Measurements from ENCODE around the gene NPTN.

NPTN gene

DNA sequence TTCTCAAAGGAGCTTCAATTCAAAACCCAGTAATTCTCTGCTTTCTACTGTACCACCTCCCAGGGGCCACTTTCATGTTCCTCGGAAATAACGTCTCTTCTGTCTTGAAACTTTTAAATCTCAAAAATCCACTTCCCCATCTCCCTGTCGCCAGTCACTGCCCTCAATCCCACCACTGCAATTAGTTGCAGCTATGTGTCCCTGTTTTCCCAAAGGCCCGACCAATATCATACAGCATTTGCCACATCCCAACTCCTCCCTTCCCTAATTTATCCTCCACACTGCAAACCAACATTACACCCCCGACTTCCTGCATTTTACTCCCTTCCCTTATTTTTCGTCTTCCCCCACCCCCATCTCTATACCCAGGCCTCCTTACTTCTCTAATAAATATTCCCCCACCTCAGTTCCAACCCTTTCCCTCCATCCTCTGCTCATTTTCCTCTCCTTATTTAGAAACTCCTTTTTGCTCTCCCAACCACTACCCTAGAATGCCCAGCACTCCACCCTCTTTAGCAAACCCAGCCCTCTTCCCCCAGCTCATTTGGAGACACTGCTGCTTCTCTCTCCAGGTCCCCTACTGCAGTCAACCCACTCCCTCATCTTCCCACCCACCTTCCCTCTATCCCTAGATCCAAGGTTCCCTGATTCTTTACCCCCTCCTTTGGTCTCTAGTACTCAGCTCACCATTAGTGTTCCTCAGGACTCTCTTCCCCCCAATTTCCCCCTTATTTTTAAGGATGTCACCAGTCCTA is 1.1 kb downstream of the NPTN start:
- DNase-seq: peak; percentile 1

GRCh38 chr15:73630921-73631362 is 2.2 kb downstream of the NPTN start:
- no peak for DNase-seq

GRCh38 chr15:73629798-73630429 is 3.3 kb downstream of the NPTN start:
- DNase-seq: no peak

DNA sequence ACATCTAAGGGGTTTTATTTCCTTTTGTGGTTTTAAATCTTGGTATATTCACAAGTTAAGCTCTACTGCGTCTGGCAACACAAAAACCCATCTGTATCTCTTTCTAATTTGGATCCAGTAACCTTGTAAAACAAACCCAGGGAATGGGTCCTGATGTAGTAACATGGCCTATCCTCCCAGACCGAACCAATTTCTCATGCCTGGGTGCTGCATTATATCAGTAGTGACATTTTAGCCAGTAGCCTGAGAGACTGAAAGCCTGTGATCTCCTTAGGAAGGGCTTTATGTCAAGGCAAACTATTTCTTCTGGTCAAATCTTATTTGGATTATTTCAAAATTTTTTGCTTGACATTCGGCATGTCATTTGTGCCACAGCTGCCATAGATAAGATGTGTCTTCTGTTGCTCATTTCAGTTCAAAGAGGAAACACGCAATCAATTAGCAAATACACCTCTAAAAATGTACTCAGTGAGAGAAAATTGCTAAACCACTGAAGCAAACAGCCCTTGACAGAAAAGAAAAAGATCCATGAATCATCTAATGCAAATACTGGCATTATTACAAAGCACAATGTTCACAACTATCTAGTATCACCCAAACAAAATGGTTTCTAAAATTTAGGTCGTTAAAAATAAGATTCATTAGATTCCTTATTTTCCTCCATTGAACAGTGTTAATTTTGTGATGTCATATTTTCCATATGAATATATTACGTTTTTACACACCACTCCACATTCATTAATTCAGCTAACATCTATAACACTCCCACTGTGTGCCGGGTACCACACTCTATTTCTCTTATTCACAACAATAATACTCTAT is 4.0 kb downstream of the NPTN start:
- no peak for DNase-seq

DNA sequence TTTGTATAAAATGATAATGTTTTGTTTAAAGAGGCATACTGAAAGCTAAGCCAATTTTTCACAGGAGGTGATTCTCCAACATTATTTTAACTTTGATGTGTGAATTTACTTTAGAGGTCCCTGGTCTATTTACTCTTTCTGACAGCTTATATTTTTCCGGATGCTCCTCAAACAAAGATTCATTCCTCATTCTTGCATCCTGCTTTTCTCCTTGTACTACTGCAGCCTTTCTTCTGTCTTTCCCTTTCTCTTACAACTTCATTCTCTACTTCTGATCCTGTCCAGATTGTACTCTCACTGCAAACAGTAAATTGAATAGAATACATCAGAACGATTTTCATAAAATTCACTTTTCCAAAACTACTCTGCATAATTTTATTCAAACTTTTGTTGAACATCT is 5.1 kb downstream of the NPTN start:
- DNase-seq: no peak

GRCh38 chr15:73626072-73626471 is 7.1 kb downstream of the NPTN start:
- no peak for DNase-seq

GRCh38 chr15:73624530-73624929 is 8.7 kb downstream of the NPTN start:
- DNase-seq: no peak

- no peak for DNase-seq
Measured at GRCh38 chr15:73621286-73621826, 11.8 kb downstream of the NPTN start.

DNA sequence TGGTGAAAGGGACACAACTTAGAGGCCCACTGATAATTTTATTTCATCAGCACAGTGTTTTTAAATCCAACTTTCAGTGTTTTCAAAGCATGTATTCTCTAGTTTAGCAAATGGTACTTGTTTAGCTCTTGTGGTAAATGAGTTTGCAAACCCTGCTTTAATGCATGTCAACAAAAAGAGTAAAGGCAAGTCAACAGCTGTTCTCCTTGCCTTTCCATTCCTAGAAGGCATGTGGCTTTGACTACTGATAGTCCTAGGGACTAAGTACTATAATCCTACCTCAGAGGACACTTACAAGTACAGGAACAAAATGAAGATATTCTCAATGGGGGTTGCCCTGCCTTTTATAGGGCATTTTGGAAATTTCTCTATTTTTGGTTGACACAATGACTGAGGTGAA is 13.1 kb downstream of the NPTN start:
- no peak for DNase-seq

DNA sequence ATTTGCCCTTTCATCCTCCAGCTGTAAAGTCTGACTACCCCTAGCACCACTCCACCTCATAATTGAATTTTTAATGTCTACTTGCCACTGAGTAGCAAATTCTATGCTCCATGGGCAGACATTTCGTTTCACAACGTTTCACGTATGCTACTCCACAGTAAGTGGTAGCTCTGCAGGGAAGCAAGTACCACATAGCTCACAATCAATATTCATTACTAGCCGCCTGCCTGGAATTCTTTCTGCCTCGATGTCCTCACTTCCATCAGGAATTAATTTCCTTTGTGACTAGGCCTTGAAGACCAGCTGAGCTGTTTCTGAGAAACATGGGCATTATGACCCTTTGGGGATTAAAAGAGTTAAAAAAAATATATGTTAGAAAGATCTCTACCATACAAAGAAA is 15.3 kb downstream of the NPTN start:
- no peak for DNase-seq

DNA sequence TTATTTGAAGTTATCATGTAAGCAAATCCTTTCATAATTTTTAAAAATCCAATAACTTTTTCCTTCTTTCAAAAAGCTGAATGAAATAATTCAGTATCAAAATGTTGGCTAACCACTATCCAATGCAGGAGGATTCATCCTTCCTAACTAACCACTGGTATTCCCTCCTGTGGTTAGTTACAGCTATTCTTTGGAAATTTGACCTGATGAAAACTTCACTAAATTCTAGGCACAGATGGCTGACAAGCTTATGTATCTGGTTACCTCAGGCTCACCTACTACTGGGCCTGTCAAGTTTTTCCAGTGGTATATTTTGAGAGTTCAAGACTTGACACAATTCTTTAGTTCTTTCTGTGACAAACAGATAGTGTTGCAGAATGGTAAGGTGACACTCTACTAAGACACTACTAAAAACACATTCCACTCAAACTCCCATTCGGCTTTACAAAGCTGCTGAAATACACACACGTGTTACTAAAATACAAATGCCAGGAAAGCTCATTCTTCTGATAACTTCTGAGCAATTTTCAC is 15.8 kb downstream of the NPTN start:
- no peak for DNase-seq

DNA sequence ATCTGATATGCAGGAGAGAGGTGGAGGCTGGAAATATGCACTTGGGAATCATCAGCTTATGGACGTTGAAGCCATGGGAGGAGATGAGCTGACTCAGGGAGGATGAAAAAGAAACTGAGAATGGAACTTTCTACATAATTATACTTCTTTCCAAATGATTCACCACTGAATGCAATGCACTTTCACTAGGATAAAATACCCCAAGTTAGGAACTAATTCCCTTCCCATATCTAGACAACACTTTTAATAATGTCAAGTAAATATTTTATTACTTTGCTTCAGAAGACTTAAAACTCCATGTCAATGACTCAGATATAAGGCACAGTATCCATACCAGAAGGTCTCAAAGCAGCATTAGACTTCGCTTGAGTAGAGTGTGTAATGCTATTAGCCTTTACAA is 24.2 kb downstream of the NPTN start:
- no peak for DNase-seq

GRCh38 chr15:73608475-73608874 is 24.7 kb downstream of the NPTN start:
- DNase-seq: no peak

- DNase-seq: no peak
Measured at GRCh38 chr15:73607843-73608242, 25.3 kb downstream of the NPTN start.

GRCh38 chr15:73607405-73607804 is 25.8 kb downstream of the NPTN start:
- DNase-seq: no peak

DNA sequence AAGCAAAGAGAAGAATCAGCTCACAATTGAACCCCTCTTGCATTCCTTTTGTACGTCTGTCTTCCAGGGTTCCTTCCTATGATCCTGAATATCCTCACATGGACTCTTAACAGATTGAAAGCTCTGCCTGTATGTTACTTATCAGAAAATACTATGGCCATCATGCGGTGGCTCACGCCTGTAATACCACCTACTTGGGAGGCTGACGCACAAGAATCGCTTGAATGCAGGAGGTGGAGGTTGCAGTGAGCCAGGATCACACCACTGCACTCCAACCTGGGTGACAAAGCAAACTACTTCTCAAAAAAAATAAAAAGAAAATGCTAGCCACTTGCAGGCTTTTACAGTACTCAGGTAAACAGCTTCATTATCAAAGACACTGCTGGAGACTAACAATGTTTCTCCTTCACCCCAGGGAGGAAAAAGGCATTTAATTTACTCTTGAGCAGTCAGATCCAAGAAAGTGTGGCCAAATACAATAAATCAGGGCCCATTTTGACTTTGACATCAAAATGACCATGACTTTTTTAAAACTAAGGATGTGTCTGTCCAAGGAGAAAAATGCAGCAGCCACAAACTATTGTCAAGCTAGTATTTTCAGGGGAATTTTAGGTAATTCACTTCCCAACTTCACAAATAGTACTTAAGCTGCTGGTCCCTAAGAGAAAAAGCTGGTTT is 27.3 kb downstream of the NPTN start:
- DNase-seq: no peak

GRCh38 chr15:73604477-73604876 is 28.7 kb downstream of the NPTN start:
- no peak for DNase-seq

DNA sequence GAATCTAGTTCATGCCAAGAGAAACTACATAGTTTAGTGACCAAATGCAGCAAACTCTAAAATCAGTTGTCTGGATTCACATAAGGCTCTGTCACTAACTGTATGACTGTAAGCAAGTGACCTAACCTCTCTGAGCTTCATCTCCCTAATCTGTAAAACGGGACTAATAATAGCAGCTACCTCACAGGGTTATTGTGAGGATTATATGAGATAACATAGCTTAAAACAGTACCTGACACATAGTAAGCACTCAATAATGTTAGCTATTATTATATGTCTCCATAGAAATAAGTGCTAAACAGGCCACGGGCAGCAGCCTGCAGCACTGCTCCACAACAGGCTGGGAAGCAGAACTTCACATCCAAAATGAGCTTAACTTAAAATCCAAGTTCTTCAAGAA is 30.2 kb downstream of the NPTN start:
- no peak for DNase-seq

- no peak for DNase-seq
Measured at GRCh38 chr15:73602446-73602843, 30.7 kb downstream of the NPTN start.

- no peak for DNase-seq
Measured at GRCh38 chr15:73601451-73602445, 31.4 kb downstream of the NPTN start.

Measured in NCI-H1092 (cell line).